Hematopoietic multipotent progenitor cell treated with erythropoietin and hydrocortisone succinate and interleukin-3 and kit ligand, for 4 days (in vitro differentiated cells): ENCODE data around the gene SLC9B1.

Experiments used
- DNase-seq: peaks from one replicate; pipeline ENCODE4 v3.0.0-alpha.2; 2015

Gene SLC9B1

DNA sequence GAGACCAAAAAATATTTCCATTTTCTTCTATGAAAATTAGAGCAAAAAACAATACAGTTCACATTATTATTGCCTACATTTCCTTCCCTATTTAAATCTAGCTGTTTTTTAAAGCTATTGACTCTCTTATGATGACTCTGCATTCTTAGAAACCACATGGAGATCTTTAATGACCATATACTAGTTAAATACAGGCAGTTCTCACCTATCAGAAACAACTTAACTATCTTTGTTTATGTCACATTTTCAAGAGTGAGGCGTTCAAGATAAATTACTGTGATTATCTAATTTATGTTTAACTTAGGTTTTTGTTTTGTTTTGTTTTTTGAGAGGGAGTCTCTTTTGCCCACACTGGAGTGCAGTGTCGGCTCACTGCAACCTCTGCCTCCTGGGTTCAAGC lies 147.7 kb downstream of the SLC9B1 start:
- peak; percentile 80 for DNase-seq

GRCh38 chr4:102869569-102870197 lies 149.8 kb downstream of the SLC9B1 start:
- DNase-seq = peak; percentile 24

- peak; percentile 98 for DNase-seq
Observed at GRCh38 chr4:102868781-102869568, 150.5 kb downstream of the SLC9B1 start, which contains the start of gene CISD2. Gene CISD2, plus strand, starts transcription at chr4:102868992. Its CDS starts 93 bp downstream, at chr4:102869085.

DNA sequence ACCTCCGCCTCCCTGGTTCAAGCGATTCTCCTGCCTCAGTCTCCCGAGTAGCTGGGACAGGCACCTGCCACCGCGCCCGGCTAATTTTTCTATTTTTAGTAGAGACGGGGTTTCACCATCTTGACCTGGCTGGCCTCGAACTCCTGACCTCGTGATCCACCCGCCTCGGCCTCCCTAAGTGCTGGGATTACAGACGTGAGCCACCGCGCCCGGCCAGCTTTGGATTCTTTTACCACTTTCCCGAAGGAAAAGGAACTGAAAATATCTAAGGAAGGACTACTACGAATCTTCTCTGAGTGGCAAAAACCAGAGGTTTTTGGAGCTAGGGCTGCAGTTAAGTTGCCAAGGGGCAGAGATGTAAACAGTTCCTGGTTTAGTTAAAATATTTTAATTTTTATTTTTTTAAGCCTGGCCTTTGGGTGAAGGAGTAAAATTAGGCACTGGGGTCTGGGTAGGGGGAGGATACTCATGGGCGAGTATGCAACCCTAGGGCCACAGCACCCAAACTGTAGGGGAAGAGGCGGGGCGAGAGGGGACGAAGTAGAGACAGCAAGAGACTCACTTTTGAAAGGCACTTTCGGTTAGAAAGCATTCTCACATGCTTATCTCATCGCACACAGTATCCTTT lies 151.2 kb downstream of the SLC9B1 start:
- no peak for DNase-seq

GRCh38 chr4:102867278-102868152 lies 152.0 kb downstream of the SLC9B1 start:
- DNase-seq = peak; percentile 41

GRCh38 chr4:102865327-102865726 lies 154.2 kb downstream of the SLC9B1 start:
- peak; percentile 41 for DNase-seq

DNA sequence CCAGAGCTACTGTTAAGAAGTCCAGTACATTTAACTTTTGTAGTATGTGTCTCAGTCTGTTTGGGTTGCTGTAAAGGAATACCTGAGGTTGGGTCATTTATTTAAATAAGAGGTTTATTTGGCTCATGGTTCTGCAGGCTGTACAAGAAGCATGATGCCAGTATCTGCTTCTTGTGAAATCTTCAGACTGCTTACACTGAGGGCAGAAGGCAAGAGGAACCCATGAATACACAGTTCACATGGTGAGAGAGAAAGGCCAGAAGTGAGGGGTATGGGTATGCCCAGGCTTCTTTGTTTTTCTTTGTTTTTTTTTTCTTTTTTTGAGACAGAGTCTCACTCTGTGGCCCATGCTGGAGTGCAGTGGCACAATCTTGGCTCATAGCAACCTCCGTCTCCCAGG lies 156.8 kb downstream of the SLC9B1 start:
- DNase-seq = no peak

DNA sequence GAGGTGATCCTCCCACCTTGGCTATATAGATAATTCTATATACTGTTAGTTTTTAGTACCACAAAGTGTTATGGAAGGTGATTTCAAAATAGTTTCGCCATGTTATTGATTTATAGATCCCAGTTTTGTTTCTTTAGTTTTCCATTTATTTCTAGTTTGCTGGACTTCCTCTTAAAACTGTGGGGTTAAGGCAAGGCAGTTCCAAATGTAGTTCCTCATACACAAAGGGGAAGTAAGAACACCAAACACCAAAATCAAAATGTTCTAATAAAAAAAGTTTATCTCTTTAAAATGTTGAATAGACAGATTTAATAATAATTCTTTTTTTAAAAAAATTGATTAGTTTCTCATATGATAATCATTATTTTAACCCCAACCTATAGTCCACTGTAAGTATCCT lies 157.5 kb downstream of the SLC9B1 start:
- peak; percentile 66 for DNase-seq

DNA sequence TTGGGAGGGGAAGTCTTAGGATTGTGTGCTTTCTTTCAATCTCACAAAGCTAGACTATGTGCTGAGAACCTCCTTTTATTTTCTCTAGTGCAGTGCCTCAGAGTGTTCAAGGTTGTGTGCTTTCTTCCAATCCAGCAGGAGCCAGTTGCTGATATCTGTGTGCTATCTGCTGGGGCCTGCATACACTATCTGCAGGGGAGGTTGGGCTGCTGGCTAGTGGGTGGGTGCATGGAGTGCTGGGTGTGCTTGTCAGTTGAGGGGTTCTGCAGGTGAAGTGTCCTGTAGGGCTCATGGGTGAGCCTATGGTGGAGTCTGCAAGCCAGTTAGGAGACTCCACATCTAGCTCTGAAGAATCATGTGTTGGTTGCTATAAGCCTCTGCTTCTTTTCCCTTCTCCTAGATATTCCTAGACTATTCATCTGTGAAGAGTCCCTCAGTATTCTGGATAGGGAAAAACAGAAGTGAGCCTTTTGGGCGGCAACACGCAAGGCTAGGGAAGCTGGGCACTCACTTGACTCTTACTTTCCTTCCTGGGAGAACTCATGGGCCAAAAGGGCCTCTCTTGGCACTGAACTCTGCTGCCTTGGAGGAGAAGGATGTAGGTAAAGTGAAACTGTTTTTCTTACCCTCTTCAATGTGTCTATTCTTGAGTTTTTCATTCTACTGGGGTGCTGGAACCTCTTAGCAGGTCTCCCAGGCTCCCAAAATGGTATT lies 158.7 kb downstream of the SLC9B1 start:
- peak; percentile 53 for DNase-seq

- no peak for DNase-seq
Observed at GRCh38 chr4:102858828-102859464, 160.6 kb downstream of the SLC9B1 start.
